ENCODE measurements around the gene SFMBT2.

GRCh38 chr10:7438196-7438986 lies 27.6 kb upstream of the SFMBT2 start:
- TF ChIP-seq, protein P1, sequence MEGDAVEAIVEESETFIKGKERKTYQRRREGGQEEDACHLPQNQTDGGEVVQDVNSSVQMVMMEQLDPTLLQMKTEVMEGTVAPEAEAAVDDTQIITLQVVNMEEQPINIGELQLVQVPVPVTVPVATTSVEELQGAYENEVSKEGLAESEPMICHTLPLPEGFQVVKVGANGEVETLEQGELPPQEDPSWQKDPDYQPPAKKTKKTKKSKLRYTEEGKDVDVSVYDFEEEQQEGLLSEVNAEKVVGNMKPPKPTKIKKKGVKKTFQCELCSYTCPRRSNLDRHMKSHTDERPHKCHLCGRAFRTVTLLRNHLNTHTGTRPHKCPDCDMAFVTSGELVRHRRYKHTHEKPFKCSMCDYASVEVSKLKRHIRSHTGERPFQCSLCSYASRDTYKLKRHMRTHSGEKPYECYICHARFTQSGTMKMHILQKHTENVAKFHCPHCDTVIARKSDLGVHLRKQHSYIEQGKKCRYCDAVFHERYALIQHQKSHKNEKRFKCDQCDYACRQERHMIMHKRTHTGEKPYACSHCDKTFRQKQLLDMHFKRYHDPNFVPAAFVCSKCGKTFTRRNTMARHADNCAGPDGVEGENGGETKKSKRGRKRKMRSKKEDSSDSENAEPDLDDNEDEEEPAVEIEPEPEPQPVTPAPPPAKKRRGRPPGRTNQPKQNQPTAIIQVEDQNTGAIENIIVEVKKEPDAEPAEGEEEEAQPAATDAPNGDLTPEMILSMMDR (IDR thresholded peaks at IDR 0.05): no peak
- no peak for TF ChIP-seq POLR2A (IDR thresholded peaks at IDR 0.05)
